Transverse colon (tissue), 3 donors: ENCODE results near the gene STX7.

ENCODE experiments used
- POLR2A ChIP-seq: fragments of 450-650 bp; IDR thresholded peaks from one replicate; pipeline ENCODE4 v1.6.1; 2016; ENCODE audit warnings: antibody characterized with exemption, mild to moderate bottlenecking, moderate library complexity
- TF ChIP-seq, protein P1 (sequence below), 5 experiments: fragments of 200-600 bp in 3 of 5; fragments of 450-650 bp in 2 of 5; sonication (generic) in 3 of 5; IDR thresholded peaks; 1 replicate in 2 of 5; 2 replicates in 3 of 5; pipeline ENCODE4 v1.5.1; 2016 to 2017; ENCODE audit warnings: antibody characterized with exemption in 5 of 5, inconsistent platforms in 3 of 5, mild to moderate bottlenecking in 2 of 5, moderate library complexity in 1 of 5

DNA sequence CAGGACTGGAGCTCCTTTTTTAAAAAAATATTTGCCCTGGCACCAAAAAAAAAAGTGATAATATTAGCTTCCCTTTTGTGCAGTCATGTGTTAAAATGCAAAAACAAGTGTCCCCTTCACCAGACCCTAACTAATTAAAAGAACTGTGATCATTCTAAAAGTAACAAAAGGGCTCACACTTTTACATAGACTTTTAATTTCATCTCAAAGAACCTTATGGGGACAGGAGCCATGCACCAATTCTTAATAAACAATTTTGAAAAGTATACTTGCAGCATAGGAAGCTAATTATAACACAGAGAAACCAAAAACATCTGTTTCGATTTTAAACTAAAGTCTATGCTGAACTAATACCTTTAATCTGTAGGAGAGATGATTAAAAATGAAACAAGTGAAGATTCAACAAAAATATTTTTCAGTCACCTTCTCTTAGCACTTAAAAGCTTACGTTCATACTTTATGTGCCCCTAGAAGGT is 17.3 kb downstream of the STX7 start:
- TF ChIP-seq POLR2A, result no peak
- TF ChIP-seq, protein P1, sequence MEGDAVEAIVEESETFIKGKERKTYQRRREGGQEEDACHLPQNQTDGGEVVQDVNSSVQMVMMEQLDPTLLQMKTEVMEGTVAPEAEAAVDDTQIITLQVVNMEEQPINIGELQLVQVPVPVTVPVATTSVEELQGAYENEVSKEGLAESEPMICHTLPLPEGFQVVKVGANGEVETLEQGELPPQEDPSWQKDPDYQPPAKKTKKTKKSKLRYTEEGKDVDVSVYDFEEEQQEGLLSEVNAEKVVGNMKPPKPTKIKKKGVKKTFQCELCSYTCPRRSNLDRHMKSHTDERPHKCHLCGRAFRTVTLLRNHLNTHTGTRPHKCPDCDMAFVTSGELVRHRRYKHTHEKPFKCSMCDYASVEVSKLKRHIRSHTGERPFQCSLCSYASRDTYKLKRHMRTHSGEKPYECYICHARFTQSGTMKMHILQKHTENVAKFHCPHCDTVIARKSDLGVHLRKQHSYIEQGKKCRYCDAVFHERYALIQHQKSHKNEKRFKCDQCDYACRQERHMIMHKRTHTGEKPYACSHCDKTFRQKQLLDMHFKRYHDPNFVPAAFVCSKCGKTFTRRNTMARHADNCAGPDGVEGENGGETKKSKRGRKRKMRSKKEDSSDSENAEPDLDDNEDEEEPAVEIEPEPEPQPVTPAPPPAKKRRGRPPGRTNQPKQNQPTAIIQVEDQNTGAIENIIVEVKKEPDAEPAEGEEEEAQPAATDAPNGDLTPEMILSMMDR (IDR thresholded peaks at IDR 0.05), result no peak
